Gastrocnemius medialis (tissue), 4 donors: ENCODE measurements around the gene ENSA. TPM values are rescaled to one million over a fixed set of nuclear protein-coding genes. Genes with fewer than 3 reads are reported as not detected.
"Not testable (repeated sequence)": the region's sequence is repeated elsewhere in the genome, so short reads cannot be mapped to it uniquely, and the experiment has no call there.

Source experiments
- ATAC-seq, 2 donors: fragments of 150-250 bp; one replicate each; pipeline ENCODE4 v1.9.1; 2016
- DNase-seq, 2 donors: peaks; one replicate each; pipeline ENCODE4 v3.0.0-alpha.2; 2019
- H3K27ac ChIP-seq, 4 donors: fragments of 200-600 bp; sonication (generic); 1 replicate in 1 of 4; 2 replicates in 3 of 4; pipeline ENCODE4 v1.5.1; 2016 to 2018; ENCODE audit warnings: mild to moderate bottlenecking in 2 of 4, moderate library complexity in 1 of 4
- H3K27me3 ChIP-seq, 3 donors: fragments of 200-600 bp; sonication (generic) in 2 of 3; 1 replicate in 1 of 3; 2 replicates in 2 of 3; pipeline versions ENCODE4 v1.5.1 to v1.6.0; 2016 to 2019; ENCODE audit warnings: mild to moderate bottlenecking in 1 of 3, moderate library complexity in 1 of 3
- H3K36me3 ChIP-seq, 2 donors: fragments of 200-600 bp; sonication (generic) in 1 of 2; one replicate each; pipeline ENCODE4 v1.5.1; 2017 to 2018
- H3K4me1 ChIP-seq, 2 donors: fragments of 200-600 bp; sonication (generic) in 1 of 2; one replicate each; pipeline ENCODE4 v1.5.1; 2016 to 2017; ENCODE audit warnings: mild to moderate bottlenecking in 2 of 2
- H3K4me3 ChIP-seq, 4 donors: fragments of 200-600 bp; sonication (generic) in 3 of 4; 1 replicate in 1 of 4; 2 replicates in 3 of 4; pipeline ENCODE4 v1.5.1; 2016 to 2019; ENCODE audit warnings: mild to moderate bottlenecking in 2 of 4
- H3K9me3 ChIP-seq, 3 donors: fragments of 200-600 bp; sonication (generic) in 2 of 3; 1 replicate in 1 of 3; 2 replicates in 2 of 3; pipeline ENCODE4 v1.5.1; 2016 to 2019
- POLR2A ChIP-seq, 2 donors: fragments of 450-650 bp; IDR thresholded peaks; one replicate each; pipeline ENCODE4 v1.6.1; 2017; ENCODE audit warnings: antibody characterized with exemption in 2 of 2, mild to moderate bottlenecking in 2 of 2, moderate library complexity in 2 of 2
- in situ Hi-C, 4 donors: fragments of 200-750 bp; cut with MboI; loops; one replicate each; pipeline versions ENCODE4 v1.15.0 to v1.8.0; 2017; ENCODE audit warnings: low sequenced_read_pairs in 4 of 4
- intact Hi-C: fragments of 100-400 bp; cut with DNase I; formaldehyde crosslinking; loops from one replicate; pipeline ENCODE4 v1.15.1; 2023; ENCODE audit warnings: low total_unique reads
- total RNA-seq, 4 donors: library from RNA; depleted of rRNA; stranded (reverse); fragments of >200 nt; gene quantifications; one replicate each; pipeline versions ENCODE4 v1.1.0 to v1.2.3, GENCODE V29; 2016
- TF ChIP-seq, protein P1 (sequence below), 5 experiments: fragments of 450-650 bp in 3 of 5; fragments of 200-600 bp in 2 of 5; sonication (generic) in 2 of 5; IDR thresholded peaks in 4 of 5; conservative IDR thresholded peaks in 1 of 5; 1 replicate in 4 of 5; 2 replicates in 1 of 5; pipeline ENCODE4 v1.5.1; 2016 to 2019; ENCODE audit warnings: antibody characterized with exemption in 5 of 5, mild to moderate bottlenecking in 3 of 5, moderate library complexity in 3 of 5

The ENSA gene
- total RNA-seq, 4 donors from 2014 or later, result 164 to 302 (median 219) TPM

DNA sequence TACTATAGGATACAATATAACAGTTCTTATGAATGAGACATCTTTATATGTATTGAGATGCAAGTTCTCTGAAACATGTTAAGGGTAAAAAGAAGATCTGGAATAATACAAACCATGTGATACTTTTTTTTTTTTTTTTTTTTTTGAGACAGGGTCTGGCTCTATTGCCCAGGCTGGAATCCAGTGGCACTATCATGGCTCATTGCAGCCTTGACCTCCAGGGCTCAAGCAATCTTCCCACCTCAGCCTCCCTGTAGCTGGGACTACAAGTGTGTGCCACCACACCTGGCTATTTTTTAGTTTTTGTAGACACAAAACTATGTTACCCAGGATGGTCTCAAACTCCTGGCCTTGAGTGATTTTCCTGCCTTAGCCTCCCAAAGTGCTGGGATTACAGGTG is 27.9 kb downstream of the ENSA start:
- Histone ChIP-seq H3K4me3 (no peak overlapping the region), H3K27ac (no peak overlapping the region), H3K36me3 (no peaks in the 10 kb centered on the region), H3K9me3 (no peaks in the 10 kb centered on the region), H3K4me1 (peaks cover 0 to 11% of the 10 kb centered on the region in 2 donors), H3K27me3 (no peaks in the 10 kb centered on the region)
- TF ChIP-seq, protein P1, sequence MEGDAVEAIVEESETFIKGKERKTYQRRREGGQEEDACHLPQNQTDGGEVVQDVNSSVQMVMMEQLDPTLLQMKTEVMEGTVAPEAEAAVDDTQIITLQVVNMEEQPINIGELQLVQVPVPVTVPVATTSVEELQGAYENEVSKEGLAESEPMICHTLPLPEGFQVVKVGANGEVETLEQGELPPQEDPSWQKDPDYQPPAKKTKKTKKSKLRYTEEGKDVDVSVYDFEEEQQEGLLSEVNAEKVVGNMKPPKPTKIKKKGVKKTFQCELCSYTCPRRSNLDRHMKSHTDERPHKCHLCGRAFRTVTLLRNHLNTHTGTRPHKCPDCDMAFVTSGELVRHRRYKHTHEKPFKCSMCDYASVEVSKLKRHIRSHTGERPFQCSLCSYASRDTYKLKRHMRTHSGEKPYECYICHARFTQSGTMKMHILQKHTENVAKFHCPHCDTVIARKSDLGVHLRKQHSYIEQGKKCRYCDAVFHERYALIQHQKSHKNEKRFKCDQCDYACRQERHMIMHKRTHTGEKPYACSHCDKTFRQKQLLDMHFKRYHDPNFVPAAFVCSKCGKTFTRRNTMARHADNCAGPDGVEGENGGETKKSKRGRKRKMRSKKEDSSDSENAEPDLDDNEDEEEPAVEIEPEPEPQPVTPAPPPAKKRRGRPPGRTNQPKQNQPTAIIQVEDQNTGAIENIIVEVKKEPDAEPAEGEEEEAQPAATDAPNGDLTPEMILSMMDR (IDR thresholded peaks at IDR 0.05 in 4 of 5, conservative IDR thresholded peaks at IDR 0.05 in 1 of 5), result no peak
- no peak for TF ChIP-seq POLR2A (IDR thresholded peaks at IDR 0.05)
- ATAC-seq, result no peak
- intact Hi-C loops, result no loop called here
- in situ Hi-C loops, result no loop called here
- DNase-seq, result no peak

DNA sequence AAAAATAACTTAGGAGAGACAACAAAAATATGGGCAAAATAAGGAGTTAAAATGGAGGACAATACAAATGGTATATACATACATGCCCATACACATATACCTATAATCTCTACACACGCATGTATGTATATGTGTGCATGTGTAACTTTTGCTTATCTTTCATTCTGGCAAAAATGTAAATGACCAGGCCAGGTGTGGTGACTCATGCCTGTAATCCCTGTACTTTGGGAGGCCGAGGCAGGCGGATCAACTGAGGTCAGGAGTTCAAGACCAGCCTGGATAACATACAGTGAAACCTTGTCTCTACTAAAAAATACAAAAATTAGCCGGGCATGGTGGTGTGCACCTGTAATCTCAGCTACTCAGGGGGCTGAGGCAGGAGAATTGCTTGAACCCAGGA is 31.1 kb downstream of the ENSA start:
- H3K9me3 ChIP-seq, DNase-seq, H3K36me3 ChIP-seq, H3K27me3 ChIP-seq, H3K27ac ChIP-seq, intact Hi-C loops, ATAC-seq, H3K4me1 ChIP-seq, in situ Hi-C loops, H3K4me3 ChIP-seq: not testable (repeated sequence)

DNA sequence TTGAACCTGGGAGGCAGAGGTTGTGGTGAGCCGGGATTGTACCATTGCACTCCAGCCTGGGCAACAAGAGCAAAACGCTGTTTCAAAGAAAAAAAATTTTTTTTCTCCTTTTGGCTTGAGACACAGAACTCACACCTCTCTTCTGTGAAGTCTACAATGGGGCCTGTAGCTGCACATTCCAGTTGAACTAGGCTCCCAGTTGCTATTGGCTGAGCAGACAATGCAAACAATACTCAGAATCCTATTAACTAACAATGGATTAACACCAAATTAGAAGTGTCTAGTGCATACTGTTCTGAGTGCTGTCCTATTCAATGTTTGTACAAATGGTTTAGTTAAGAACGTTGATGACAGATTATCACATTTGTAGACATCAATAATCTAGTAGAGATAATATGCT is 32.4 kb downstream of the ENSA start:
- TF ChIP-seq, protein P1 (IDR thresholded peaks at IDR 0.05 in 4 of 5, conservative IDR thresholded peaks at IDR 0.05 in 1 of 5), result no peak
- DNase-seq, result no peak
- in situ Hi-C loops, result no loop called here

DNA sequence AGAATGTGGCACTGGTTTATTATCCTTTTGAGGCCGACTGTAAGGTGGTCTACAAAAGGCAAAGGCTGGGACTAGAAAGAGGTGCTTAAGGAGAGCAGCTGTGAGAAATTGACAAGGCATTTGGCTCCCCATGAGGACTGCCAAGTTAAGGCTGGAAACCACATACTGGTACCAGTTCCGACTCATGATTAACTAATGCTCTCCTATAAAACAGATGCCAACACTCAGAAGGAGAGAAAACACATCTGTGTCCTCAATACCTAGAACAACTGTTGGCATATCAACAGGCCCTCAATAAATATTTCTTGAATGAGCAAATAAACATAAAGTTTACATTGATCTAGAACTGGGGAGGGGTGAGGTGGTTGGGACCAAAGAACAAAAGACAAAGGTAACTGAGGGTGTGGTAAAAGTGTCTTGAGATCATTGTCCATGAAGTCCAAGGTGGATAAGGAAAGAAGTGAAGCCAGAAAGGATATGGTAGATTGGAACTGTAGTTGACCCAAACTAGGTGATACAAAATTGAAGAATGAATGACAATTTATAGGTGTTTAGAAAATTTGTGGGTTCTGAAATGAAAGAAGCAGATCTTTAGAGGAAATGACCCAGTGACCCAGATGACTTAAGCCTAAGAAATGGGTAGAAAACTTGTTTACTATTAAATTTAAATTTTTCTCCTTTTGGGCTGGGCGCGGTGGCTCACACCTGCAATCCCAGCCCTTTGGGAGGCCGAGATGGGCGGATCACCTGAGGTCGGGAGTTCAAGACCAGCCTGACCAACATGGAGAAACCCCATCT is 33.1 kb downstream of the ENSA start:
- in situ Hi-C loops (no loop called here), intact Hi-C loops (no loop called here)
- TF ChIP-seq, protein P1 (IDR thresholded peaks at IDR 0.05 in 4 of 5, conservative IDR thresholded peaks at IDR 0.05 in 1 of 5), result no peak
- no peak for TF ChIP-seq POLR2A (IDR thresholded peaks at IDR 0.05)
- H3K4me3 ChIP-seq, result no peak overlapping the region
- DNase-seq (no peak), ATAC-seq (no peak)
- H3K9me3 ChIP-seq, result no peaks in the 10 kb centered on the region
- no peaks in the 10 kb centered on the region for H3K27me3 ChIP-seq
- H3K4me1 ChIP-seq, result no peaks in the 10 kb centered on the region
- H3K27ac ChIP-seq, result no peak overlapping the region
- H3K36me3 ChIP-seq, result no peaks in the 10 kb centered on the region

More for the DNA sequence above, 32.4 kb downstream of the ENSA start:
- Histone ChIP-seq H3K27ac (no peak overlapping the region), H3K9me3 (no peaks in the 10 kb centered on the region), H3K27me3 (no peaks in the 10 kb centered on the region), H3K4me3 (no peak overlapping the region), H3K4me1 (no peaks in the 10 kb centered on the region), H3K36me3 (no peaks in the 10 kb centered on the region)
- intact Hi-C loops, result no loop called here
- ATAC-seq, result no peak

DNA sequence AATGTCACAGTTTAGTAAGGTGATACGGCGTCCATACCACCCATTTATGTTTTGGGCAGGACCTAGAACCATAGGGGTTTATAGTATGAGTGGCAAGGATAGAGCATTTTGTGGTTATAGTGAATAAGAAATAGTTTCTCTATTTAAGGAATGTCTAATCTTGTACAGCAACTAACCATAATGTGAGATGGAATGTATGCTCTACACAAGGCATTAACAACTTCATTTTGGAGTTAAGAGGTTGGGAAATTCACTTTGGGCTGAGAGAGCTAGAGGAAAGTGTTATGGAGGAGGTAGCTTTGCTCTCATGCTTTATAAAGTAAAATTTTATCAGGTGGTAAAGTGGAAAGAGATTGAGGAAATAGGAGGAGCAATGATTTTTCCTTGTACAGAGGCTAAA is 47.0 kb downstream of the ENSA start:
- Histone ChIP-seq H3K27ac (peak overlapping the region in 1 of 4 donors; percentile 11), H3K4me1 (peaks cover 7 to 12% of the 10 kb centered on the region in 2 donors), H3K27me3 (no peaks in the 10 kb centered on the region), H3K9me3 (no peaks in the 10 kb centered on the region), H3K36me3 (peaks cover 0 to 15% of the 10 kb centered on the region in 2 donors), H3K4me3 (no peak overlapping the region)
- intact Hi-C loops, result no loop called here
- no peak for ATAC-seq
- TF ChIP-seq, protein P1 (IDR thresholded peaks at IDR 0.05 in 4 of 5, conservative IDR thresholded peaks at IDR 0.05 in 1 of 5), result no peak
- no peak for TF ChIP-seq POLR2A (IDR thresholded peaks at IDR 0.05)
- no peak for DNase-seq
- in situ Hi-C loops, result no loop called here

DNA sequence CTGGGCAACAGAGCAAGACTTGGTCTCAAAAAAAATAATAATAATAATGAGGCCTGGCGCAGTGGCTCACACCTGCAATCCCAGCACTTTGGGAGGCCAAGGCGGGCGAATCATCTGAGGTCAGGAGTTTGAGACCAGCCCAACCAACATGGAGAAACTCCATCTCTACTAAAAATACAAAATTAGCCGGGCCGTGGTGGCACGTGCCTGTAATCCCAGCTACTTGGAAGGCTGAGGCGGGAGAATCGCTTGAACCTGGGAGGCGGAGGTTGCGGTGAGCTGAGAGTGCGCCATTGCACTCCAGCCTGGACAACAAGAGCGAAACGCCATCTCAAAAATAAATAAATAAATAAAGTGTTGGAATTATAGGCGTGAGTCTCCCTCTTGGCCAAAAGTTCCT is 47.5 kb downstream of the ENSA start:
- DNase-seq, H3K9me3 ChIP-seq, intact Hi-C loops, H3K4me3 ChIP-seq, ATAC-seq, in situ Hi-C loops, H3K27me3 ChIP-seq: not testable (repeated sequence)
- Histone ChIP-seq H3K27ac (peak overlapping the region in 2 of 4 donors; percentile 11 to 18), H3K36me3 (peaks cover 0 to 19% of the 10 kb centered on the region in 2 donors), H3K4me1 (peaks cover 7 to 12% of the 10 kb centered on the region in 2 donors)

DNA sequence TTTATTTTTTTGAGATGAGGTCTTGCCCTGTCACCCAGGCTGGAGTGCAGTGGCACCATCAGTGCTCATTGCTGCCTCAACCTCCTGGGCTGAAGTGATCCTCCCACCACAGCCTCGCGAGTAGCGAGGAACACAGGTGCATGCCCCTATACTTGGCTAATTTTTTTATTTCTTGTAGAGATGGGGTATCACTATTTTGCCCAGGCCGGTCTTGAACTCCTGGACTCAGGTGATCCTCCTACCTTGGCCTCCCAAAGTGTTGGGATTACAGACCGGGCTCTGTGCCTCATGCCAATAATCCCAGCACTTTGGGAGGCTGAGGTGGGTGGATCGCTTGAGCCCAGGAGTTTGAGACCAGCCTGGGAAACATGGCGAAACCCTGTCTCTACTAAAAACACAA is 48.0 kb downstream of the ENSA start:
- ATAC-seq, in situ Hi-C loops, H3K9me3 ChIP-seq, DNase-seq, H3K27me3 ChIP-seq, intact Hi-C loops, H3K4me3 ChIP-seq: not testable (repeated sequence)
- H3K27ac ChIP-seq, result peak overlapping the region; percentile 5 to 100 (median 19)
- peaks cover 0 to 25% of the 10 kb centered on the region in 2 donors for H3K36me3 ChIP-seq
- peaks cover 7 to 12% of the 10 kb centered on the region in 2 donors for H3K4me1 ChIP-seq

DNA sequence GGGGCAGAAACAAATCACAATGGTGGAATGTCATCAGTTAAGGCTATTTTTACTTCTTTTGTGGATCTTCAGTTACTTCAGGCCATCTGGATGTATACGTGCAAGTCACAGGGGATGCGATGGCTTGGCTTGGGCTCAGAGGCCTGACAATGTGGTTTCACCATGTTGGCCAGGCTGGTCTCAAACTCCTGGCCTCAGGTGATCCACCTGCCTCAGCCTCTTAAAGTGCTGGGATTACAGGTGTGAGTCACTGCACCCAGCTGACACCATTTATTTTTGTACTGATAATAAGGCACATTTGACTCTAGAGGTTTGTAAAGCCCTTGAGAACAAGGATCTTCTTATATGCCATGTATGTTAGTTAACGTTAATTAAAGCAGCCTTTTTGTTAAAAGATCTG is 48.4 kb downstream of the ENSA start:
- intact Hi-C loops, H3K9me3 ChIP-seq, DNase-seq, ATAC-seq, H3K27me3 ChIP-seq, H3K4me3 ChIP-seq, in situ Hi-C loops: not testable (repeated sequence)
- Histone ChIP-seq H3K4me1 (peaks cover 7 to 12% of the 10 kb centered on the region in 2 donors), H3K36me3 (peaks cover 0 to 29% of the 10 kb centered on the region in 2 donors), H3K27ac (peak overlapping the region; percentile 5 to 100 (median 19))
